A549 treated with AZD9567 at 1 μM for 4 hours (cell line): Measurements from ENCODE around the gene TOM1L1. TPM values are rescaled to one million over a fixed set of nuclear protein-coding genes. Genes with fewer than 3 reads are reported as not detected.

Experiments
- total RNA-seq: library from RNA; stranded (reverse); fragments of 200-300 nt; extraction: Qiagen RNA extraction; gene quantifications from 5 replicates; pipeline ENCODE4 v1.2.3, GENCODE V29; 2022; ENCODE audit not compliant: insufficient read depth

TOM1L1 gene, protein sequence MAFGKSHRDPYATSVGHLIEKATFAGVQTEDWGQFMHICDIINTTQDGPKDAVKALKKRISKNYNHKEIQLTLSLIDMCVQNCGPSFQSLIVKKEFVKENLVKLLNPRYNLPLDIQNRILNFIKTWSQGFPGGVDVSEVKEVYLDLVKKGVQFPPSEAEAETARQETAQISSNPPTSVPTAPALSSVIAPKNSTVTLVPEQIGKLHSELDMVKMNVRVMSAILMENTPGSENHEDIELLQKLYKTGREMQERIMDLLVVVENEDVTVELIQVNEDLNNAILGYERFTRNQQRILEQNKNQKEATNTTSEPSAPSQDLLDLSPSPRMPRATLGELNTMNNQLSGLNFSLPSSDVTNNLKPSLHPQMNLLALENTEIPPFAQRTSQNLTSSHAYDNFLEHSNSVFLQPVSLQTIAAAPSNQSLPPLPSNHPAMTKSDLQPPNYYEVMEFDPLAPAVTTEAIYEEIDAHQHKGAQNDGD
- 33.4 to 50.9 TPM (median 38.4 TPM) in 5 replicates for total RNA-seq

DNA sequence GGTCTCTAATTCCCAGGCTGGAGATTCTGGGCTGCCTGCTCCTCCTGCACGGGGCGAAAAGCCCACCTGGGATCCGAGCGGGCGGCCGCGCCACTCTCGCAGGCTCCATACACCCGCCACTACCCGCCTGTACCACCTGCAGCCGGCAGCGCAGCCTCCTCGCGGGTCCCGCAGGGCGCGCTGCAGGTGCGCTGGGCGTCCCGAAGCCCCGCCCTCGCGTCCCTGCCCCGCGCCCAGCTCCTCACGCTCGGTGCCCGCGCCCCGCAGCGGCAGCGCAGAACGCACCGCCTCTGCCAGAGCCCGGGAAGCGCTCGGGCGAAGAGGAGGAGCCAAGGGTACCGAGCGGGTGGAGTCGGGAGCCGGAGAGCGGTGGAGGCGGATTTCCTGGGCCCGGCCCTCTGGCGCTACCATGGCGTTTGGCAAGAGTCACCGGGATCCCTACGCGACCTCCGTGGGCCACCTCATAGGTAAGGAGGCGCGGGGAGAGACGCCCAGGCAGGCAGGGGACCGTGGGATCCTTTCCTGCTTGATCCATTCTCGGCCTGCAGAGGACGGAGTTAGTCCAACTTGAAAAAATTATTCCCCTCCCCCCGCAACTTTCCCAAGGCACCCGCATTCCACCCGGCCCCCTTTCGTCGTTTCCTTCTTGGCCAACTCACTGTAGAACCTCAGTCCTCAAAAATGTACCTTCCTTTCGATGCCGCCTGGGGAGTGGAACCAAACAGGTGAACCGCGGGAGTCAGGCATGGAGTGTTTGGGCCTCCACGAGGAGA, at the start of gene TOM1L1:
TSS of gene TOM1L1 (plus strand) at position 396 of the 773 bp plus-strand sequence. CDS start at position 410, 14 bp downstream.

DNA sequence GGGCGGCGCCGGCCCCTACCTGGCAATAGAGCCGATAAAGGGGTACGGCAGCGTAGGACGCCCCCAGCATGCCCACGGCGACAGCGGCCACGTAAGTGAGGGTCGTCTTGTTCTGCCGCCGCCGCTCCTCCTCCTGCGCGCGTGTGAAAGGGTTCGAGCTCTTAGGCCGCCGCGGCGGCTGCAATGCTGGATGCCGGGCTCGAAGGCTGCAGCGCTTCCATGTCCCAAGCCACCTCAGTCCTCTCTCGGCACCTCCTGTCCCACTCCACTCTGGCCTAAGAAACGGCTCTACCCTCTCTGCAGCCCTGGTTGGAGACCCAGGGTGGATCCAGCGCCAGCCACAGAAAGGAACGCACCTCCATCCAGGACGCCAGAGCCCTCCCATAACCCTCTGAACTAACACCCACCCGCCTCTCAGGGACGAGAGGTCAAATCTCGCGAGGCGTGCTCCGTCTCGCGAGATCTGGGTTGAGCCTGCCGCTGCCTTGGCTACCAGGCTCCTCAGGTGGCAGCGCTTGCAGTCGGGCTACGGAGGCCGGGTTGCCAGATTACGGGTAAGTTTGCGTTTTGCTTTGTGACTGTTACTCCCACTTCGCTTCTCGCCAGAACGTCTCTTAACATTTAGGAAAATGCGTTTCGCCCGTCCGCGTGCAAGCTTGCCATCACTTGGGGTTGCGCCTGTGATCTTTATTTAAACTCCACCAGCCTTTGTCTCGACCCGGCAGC, 67.8 kb downstream of the TOM1L1 start, which contains the start of the genes COX11 and STXBP4:
TSS of gene COX11 (minus strand) at position 393 of the 726 bp plus-strand sequence. CDS start at position 385, 8 bp downstream.
TSS of gene STXBP4 (plus strand) at position 504 of the 726 bp plus-strand sequence. CDS start 17,455 bp downstream, outside the sequence.

Other genes with a start within 250 kb of the TOM1L1 start
- 95.2 to 174 TPM (median 101 TPM) in 5 replicates for gene COX11, start 67.8 kb downstream of the TOM1L1 start, total RNA-seq
- gene STXBP4, start 67.9 kb downstream of the TOM1L1 start, total RNA-seq = 3.3 to 6.2 TPM (median 4.3 TPM) in 5 replicates